ENCODE results near the gene HAUS6. TPM values are rescaled to one million over a fixed set of nuclear protein-coding genes. Genes with fewer than 3 reads are reported as not detected.

Gene HAUS6
- total and polyA plus RNA-seq, 2 of the 13 experiments (the other 11 are each of a cell fraction or from before 2014, with no cell fraction given), result 9.8 to 31.1 TPM

- TF ChIP-seq BRD4 (CRISPR knock-in tag; IDR thresholded peaks at IDR 0.05) (0 out of 2 replicates have a peak, but pooled peaks have one; percentile 6), NFATC3 (CRISPR knock-in tag; IDR thresholded peaks at IDR 0.05) (no peak; the same call in none of the 2 replicates), NRL (CRISPR knock-in tag; IDR thresholded peaks at IDR 0.05; ENCODE audit: borderline replicate concordance) (no peak), KDM3A (CRISPR knock-in tag; IDR thresholded peaks at IDR 0.05; ENCODE audit: low read depth) (no peak), NPAS2 (CRISPR knock-in tag; IDR thresholded peaks at IDR 0.05; ENCODE audit: borderline replicate concordance) (no peak), ZNF543 (CRISPR knock-in tag; IDR thresholded peaks at IDR 0.05) (no peak), ZBTB10 (CRISPR knock-in tag; IDR thresholded peaks at IDR 0.05; ENCODE audit: borderline replicate concordance) (0 out of 2 replicates have a peak, but pooled peaks have one; percentile 22), GABPA (IDR thresholded peaks at IDR 0.05; ENCODE audit: low read depth, low read length) (0 out of 2 replicates have a peak, but pooled peaks have one; percentile 12), GABPA (CRISPR knock-in tag; IDR thresholded peaks at IDR 0.05; ENCODE audit: low read depth) (peak; percentile 25; the same call in 1 of the 2 replicates), ZNF7 (CRISPR knock-in tag; IDR thresholded peaks at IDR 0.05) (no peak), NFIC (IDR thresholded peaks at IDR 0.05; ENCODE audit: low read length) (no peak), POGK (CRISPR knock-in tag; conservative IDR thresholded peaks at IDR 0.05) (no peak), ZNF720 (CRISPR knock-in tag; IDR thresholded peaks at IDR 0.05) (no peak), ZBTB44 (CRISPR knock-in tag; IDR thresholded peaks at IDR 0.05) (no peak), NFE2L2 (IDR thresholded peaks at IDR 0.05; ENCODE audit: low read length) (no peak), SPEN (CRISPR knock-in tag; IDR thresholded peaks at IDR 0.05; ENCODE audit: low read depth) (0 out of 2 replicates have a peak, but pooled peaks have one; percentile 9), EHMT2 (IDR thresholded peaks at IDR 0.05; ENCODE audit: borderline replicate concordance, low read depth, low read length) (no peak), SKIL (CRISPR knock-in tag; IDR thresholded peaks at IDR 0.05; ENCODE audit: borderline replicate concordance) (no peak), SNAPC5 (CRISPR knock-in tag; IDR thresholded peaks at IDR 0.05; ENCODE audit: borderline replicate concordance) (no peak), ISL2 (CRISPR knock-in tag; IDR thresholded peaks at IDR 0.05) (0 out of 2 replicates have a peak, but pooled peaks have one; percentile 10), ZMAT3 (CRISPR knock-in tag; conservative IDR thresholded peaks at IDR 0.05) (no peak), IKZF4 (CRISPR knock-in tag; IDR thresholded peaks at IDR 0.05; ENCODE audit: borderline replicate concordance, low read depth, not compliant biosample characterization) (peak; percentile 33)
Measured at GRCh38 chr9:19102181-19102630, 498 bp downstream of the HAUS6 start (continued).

Measured in HepG2 (cell line).